WTC11 (cell line): ENCODE data around the gene PPM1K. TPM values are rescaled to one million over a fixed set of nuclear protein-coding genes. Genes with fewer than 3 reads are reported as not detected.

ENCODE experiments used
- ATAC-seq: fragments of 200-7000 bp; cut with Tn5 transposase; 2 replicates; pipeline ENCODE4 v1.10.0; 2021; ENCODE audit warnings: mild to moderate bottlenecking, moderate library complexity
- CTCF ChIA-PET: fragments of 300-600 bp; sonication (Branson Sonifier 250); formaldehyde crosslinking; loops from one replicate; lab custom pipeline; 2021; ENCODE audit warnings: antibody characterized with exemption; lab: Charles Lee
- POLR2A ChIA-PET: fragments of 350-600 bp; sonication (Branson Sonifier 250); formaldehyde crosslinking; loops from one replicate; lab custom pipeline; 2021; ENCODE audit warnings: antibody characterized with exemption; lab: Charles Lee
- DNase-seq: peaks from one replicate; pipeline ENCODE4 v3.0.0; 2021; ENCODE audit warnings: low spot score
- H3K27ac Mint-ChIP-seq: 2 replicates; pipeline ENCODE4 v1.8.0; 2021; ENCODE audit warnings: mixed read lengths
- H3K27me3 Mint-ChIP-seq: 2 replicates; pipeline ENCODE4 v1.8.0; 2021; ENCODE audit warnings: low read depth, mild to moderate bottlenecking, moderate library complexity, mixed read lengths
- H3K36me3 Mint-ChIP-seq: 2 replicates; pipeline ENCODE4 v1.8.0; 2021; ENCODE audit warnings: mixed read lengths
- H3K4me1 Mint-ChIP-seq: 2 replicates; pipeline ENCODE4 v1.8.0; 2022; ENCODE audit warnings: mixed read lengths
- H3K4me3 Mint-ChIP-seq: 2 replicates; pipeline ENCODE4 v1.8.0; 2021; ENCODE audit warnings: mild to moderate bottlenecking, moderate library complexity, mixed read lengths
- H3K9me3 Mint-ChIP-seq: 2 replicates; pipeline ENCODE4 v1.8.0; 2021; ENCODE audit warnings: mixed read lengths
- ATF3 ChIP-seq: sonication (generic); formaldehyde crosslinking; conservative IDR thresholded peaks from 2 replicates; pipeline ENCODE4 v1.8.1; 2022; ENCODE audit warnings: mild to moderate bottlenecking, missing genetic modification reagents
- ATF6 ChIP-seq: sonication (generic); formaldehyde crosslinking; IDR thresholded peaks from 2 replicates; pipeline ENCODE4 v1.8.1; 2023; ENCODE audit warnings: mild to moderate bottlenecking, missing genetic modification reagents
- CDX4 ChIP-seq: fragments of 250-450 bp; sonication (Bioruptor Pico); IDR thresholded peaks from 2 replicates; pipeline ENCODE4 v1.9.0; 2021; ENCODE audit warnings: moderate library complexity, mild to moderate bottlenecking, inconsistent platforms, borderline replicate concordance
- E2F5 ChIP-seq: sonication (generic); formaldehyde crosslinking; IDR thresholded peaks from 2 replicates; pipeline ENCODE4 v1.8.1; 2022; ENCODE audit warnings: mild to moderate bottlenecking, moderate library complexity, missing genetic modification reagents
- EMX1 ChIP-seq: fragments of 250-450 bp; sonication (Bioruptor Pico); IDR thresholded peaks from 2 replicates; pipeline ENCODE4 v1.8.0; 2021; ENCODE audit warnings: mild to moderate bottlenecking
- ESRRA ChIP-seq: sonication (generic); formaldehyde crosslinking; IDR thresholded peaks from 2 replicates; pipeline ENCODE4 v1.8.1; 2022; ENCODE audit warnings: mild to moderate bottlenecking, missing genetic modification reagents, borderline replicate concordance
- FOXJ3 ChIP-seq: sonication (generic); formaldehyde crosslinking; IDR thresholded peaks from 2 replicates; pipeline ENCODE4 v1.9.0; 2021; ENCODE audit warnings: missing genetic modification reagents, mild to moderate bottlenecking, borderline replicate concordance
- HMGA2 ChIP-seq: fragments of 250-450 bp; sonication (Bioruptor Pico); IDR thresholded peaks from 2 replicates; pipeline ENCODE4 v1.4.0; 2021; ENCODE audit warnings: mild to moderate bottlenecking, moderate library complexity
- KAT7 ChIP-seq: sonication (generic); formaldehyde crosslinking; IDR thresholded peaks from 2 replicates; pipeline ENCODE4 v1.8.1; 2023; ENCODE audit warnings: missing genetic modification reagents, mild to moderate bottlenecking, borderline replicate concordance
- NFE2L1 ChIP-seq: sonication (generic); formaldehyde crosslinking; IDR thresholded peaks from 2 replicates; pipeline ENCODE4 v1.8.1; 2023; ENCODE audit warnings: missing genetic modification reagents
- NR1H2 ChIP-seq: sonication (generic); formaldehyde crosslinking; IDR thresholded peaks from 2 replicates; pipeline ENCODE4 v1.9.0; 2021; ENCODE audit warnings: mild to moderate bottlenecking, moderate library complexity, missing genetic modification reagents
- OVOL2 ChIP-seq: fragments of 250-450 bp; sonication (Bioruptor Pico); IDR thresholded peaks from 2 replicates; pipeline ENCODE4 v1.9.0; 2021; ENCODE audit warnings: mild to moderate bottlenecking, borderline replicate concordance
- PRRX2 ChIP-seq: fragments of 250-450 bp; sonication (Bioruptor Pico); IDR thresholded peaks from 2 replicates; pipeline ENCODE4 v1.8.0; 2021; ENCODE audit warnings: mild to moderate bottlenecking
- TCF7 ChIP-seq: sonication (generic); formaldehyde crosslinking; IDR thresholded peaks from 2 replicates; pipeline ENCODE4 v1.8.0; 2022; ENCODE audit warnings: mild to moderate bottlenecking, low read depth, missing genetic modification reagents, moderate library complexity
- ZBTB21 ChIP-seq: sonication (generic); formaldehyde crosslinking; IDR thresholded peaks from 2 replicates; pipeline ENCODE4 v1.8.1; 2023; ENCODE audit warnings: mild to moderate bottlenecking, missing genetic modification reagents, borderline replicate concordance
- ZNF219 ChIP-seq: sonication (generic); formaldehyde crosslinking; IDR thresholded peaks from 2 replicates; pipeline ENCODE4 v1.8.0; 2023; ENCODE audit warnings: missing genetic modification reagents, mild to moderate bottlenecking, borderline replicate concordance
- ZNF512 ChIP-seq: sonication (generic); formaldehyde crosslinking; IDR thresholded peaks from 2 replicates; pipeline ENCODE4 v1.8.1; 2022; ENCODE audit warnings: missing genetic modification reagents, borderline replicate concordance
- ZSCAN18 ChIP-seq: fragments of 250-450 bp; sonication (Bioruptor Pico); IDR thresholded peaks from 2 replicates; pipeline ENCODE4 v2.1.2; 2022; ENCODE audit warnings: mild to moderate bottlenecking, moderate library complexity
- total RNA-seq: library from RNA; stranded (reverse); gene quantifications from 3 replicates; pipeline ENCODE4 v1.2.3, GENCODE V29; 2021

Gene PPM1K
- total RNA-seq, 1 experiment from 2014 or later = 17.0 TPM

- no peak for TF ChIP-seq ESRRA (CRISPR knock-in tag)
- H3K4me3 Mint-ChIP-seq = no peak overlapping the region
- DNase-seq (no peak), ATAC-seq (peak; percentile 75)
- ChIA-PET POLR2A (no interaction called here), CTCF (interaction anchor here (0.5 to 1.4 kb wide), 5 partner anchors 23 to 102 kb away, joined by 3 to 6 read pairs (median 3); partner anchors contain the start of gene HERC6)
- no peaks in the 10 kb centered on the region for H3K27me3 Mint-ChIP-seq
- peak overlapping the region; percentile 91 for H3K27ac Mint-ChIP-seq
- H3K36me3 Mint-ChIP-seq = peaks cover 4% of the 10 kb centered on the region; the same call in 1 of the 2 replicates
- H3K9me3 Mint-ChIP-seq = peaks cover 21% of the 10 kb centered on the region
- peaks cover 22% of the 10 kb centered on the region for H3K4me1 Mint-ChIP-seq
These were observed 36.5 kb upstream of the PPM1K start for GRCh38 chr4:88320780-88321373.

GRCh38 chr4:88320224-88320779, 35.9 kb upstream of the PPM1K start:
- Mint-ChIP-seq H3K4me1 (peaks cover 22% of the 10 kb centered on the region), H3K9me3 (peaks cover 21% of the 10 kb centered on the region), H3K27me3 (no peaks in the 10 kb centered on the region)
- POLR2A ChIA-PET = no interaction called here
- TF ChIP-seq ATF6 = no peak
- TF ChIP-seq CDX4 (CRISPR knock-in tag) = no peak
- no peak for TF ChIP-seq FOXJ3 (CRISPR knock-in tag)
- no peak for TF ChIP-seq E2F5
- no peak for TF ChIP-seq NR1H2 (CRISPR knock-in tag)
- TF ChIP-seq ZSCAN18 (CRISPR knock-in tag) = no peak
- TF ChIP-seq NFE2L1 (CRISPR knock-in tag) = no peak
- TF ChIP-seq TCF7 (CRISPR knock-in tag) = no peak
- no peak for TF ChIP-seq OVOL2 (CRISPR knock-in tag)
- no peak for TF ChIP-seq PRRX2 (CRISPR knock-in tag)
- TF ChIP-seq, all 79 proteins: peak for 0
- DNase-seq (no peak), ATAC-seq (peak; percentile 66)
- CTCF ChIA-PET = interaction anchor here (0.5 to 1.4 kb wide), 5 partner anchors 23 to 101 kb away, joined by 3 to 6 read pairs (median 3); partner anchors contain the start of gene HERC6
- Mint-ChIP-seq H3K27ac (peak overlapping the region; percentile 91), H3K4me3 (no peak overlapping the region), H3K36me3 (peaks cover 4% of the 10 kb centered on the region; the same call in 1 of the 2 replicates)

- H3K4me1 Mint-ChIP-seq = peaks cover 22% of the 10 kb centered on the region
- no peak for TF ChIP-seq EMX1 (CRISPR knock-in tag)
- TF ChIP-seq HMGA2 (CRISPR knock-in tag) = no peak
- no peak for TF ChIP-seq KAT7 (CRISPR knock-in tag)
- no peak for TF ChIP-seq E2F5
- TF ChIP-seq ATF3 (CRISPR knock-in tag) = no peak
- no peak for TF ChIP-seq ZBTB21 (CRISPR knock-in tag)
- TF ChIP-seq ZNF219 (CRISPR knock-in tag) = no peak
- no peak for TF ChIP-seq ZNF512 (CRISPR knock-in tag)
- no peak for TF ChIP-seq NFE2L1 (CRISPR knock-in tag)
- ATAC-seq (no peak), DNase-seq (no peak)
- ChIA-PET CTCF (no interaction called here), POLR2A (no interaction called here)
- no peak overlapping the region for H3K27ac Mint-ChIP-seq
- peaks cover 21% of the 10 kb centered on the region for H3K9me3 Mint-ChIP-seq
- no peaks in the 10 kb centered on the region for H3K27me3 Mint-ChIP-seq
- H3K36me3 Mint-ChIP-seq = peaks cover 4% of the 10 kb centered on the region; the same call in 1 of the 2 replicates
- no peak overlapping the region for H3K4me3 Mint-ChIP-seq
These were observed 34.5 kb upstream of the PPM1K start for GRCh38 chr4:88318751-88319350.
